ENCODE measurements around the gene CAPZB.

DNA sequence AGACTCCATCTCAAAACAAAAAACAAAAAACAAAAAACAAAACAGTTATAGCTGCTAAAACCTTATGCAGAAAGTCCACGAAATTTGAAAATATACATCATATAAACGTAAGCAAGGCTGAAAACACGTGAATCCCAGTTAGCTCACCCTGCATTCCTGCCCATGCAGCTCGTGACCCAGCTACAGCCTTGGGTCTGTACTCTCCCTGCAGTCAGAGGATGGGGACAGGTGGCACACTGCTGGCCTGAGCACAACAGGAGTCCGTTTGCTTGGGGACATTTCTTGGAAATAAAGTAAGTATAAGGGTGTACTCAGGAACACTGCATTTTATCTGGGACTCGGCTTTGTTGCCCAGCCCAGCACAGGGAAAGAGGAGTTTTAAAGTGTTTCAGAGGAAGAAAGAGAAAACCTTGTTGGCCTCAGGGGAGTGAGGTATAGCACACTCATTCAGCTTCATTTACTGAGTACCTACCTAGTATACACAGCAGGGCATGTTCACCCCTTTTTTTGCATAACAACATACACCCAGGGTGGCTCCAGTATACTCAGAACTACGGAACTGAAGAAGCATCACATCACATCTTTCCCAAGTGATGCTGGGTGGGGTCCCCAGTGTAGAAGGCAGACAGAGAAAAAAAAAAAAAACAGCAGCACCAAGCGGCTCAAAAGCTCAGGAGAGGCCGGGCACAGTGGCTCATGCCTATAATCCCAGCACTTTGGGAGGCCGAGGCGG lies 44.1 kb downstream of the CAPZB start:
- TF ChIP-seq CTCF (IDR thresholded peaks at IDR 0.05; ENCODE audit: low read length) (no peak), EZH2 (IDR thresholded peaks at IDR 0.05; ENCODE audit: borderline replicate concordance, low read length) (no peak)

Measured in OCI-LY1 (cell line).